BJ (cell line): ENCODE results near the gene TTC21A. TPM values are rescaled to one million over a fixed set of nuclear protein-coding genes. Genes with fewer than 3 reads are reported as not detected.

ENCODE experiments used
- CTCF ChIA-PET: fragments of 350-600 bp; formaldehyde crosslinking; extraction: SDS; loops from one replicate; lab custom pipeline; 2021; ENCODE audit warnings: antibody characterized with exemption, inconsistent platforms; lab: Yijun Ruan, JAX
- POLR2A ChIA-PET: fragments of 300-600 bp; sonication (Branson Sonifier 250); formaldehyde crosslinking; extraction: SDS; loops from one replicate; lab custom pipeline; 2021; ENCODE audit warnings: antibody characterized with exemption; lab: Charles Lee
- DNase-seq: peaks from one replicate; pipeline ENCODE4 v3.0.0-alpha.2; 2011; ENCODE audit warnings: low read depth
- H3K27me3 ChIP-seq: 2 replicates; pipeline ENCODE4 v1.6.0; 2011; ENCODE audit warnings: low read length; ENCODE audit not compliant: control insufficient read depth, insufficient read depth
- H3K36me3 ChIP-seq: 2 replicates; pipeline ENCODE4 v1.5.1; 2011; ENCODE audit warnings: low read length; ENCODE audit not compliant: control insufficient read depth, insufficient read depth
- H3K4me3 ChIP-seq: 2 replicates; pipeline ENCODE4 v1.5.1; 2011; ENCODE audit warnings: low read depth, mild to moderate bottlenecking, control low read depth, low read length
- polyA plus RNA-seq: library from polyadenylated mRNA; depleted of rRNA; stranded (reverse); fragments of >200 nt; gene quantifications from 2 replicates; pipeline ENCODE4 v1.2.3, GENCODE V29; 2011
- TF ChIP-seq, protein P1 (sequence below): IDR thresholded peaks from 2 replicates; pipeline ENCODE4 v1.5.1; 2011; ENCODE audit warnings: low read depth, mild to moderate bottlenecking, control low read depth, inconsistent platforms, low read length, moderate library complexity; ENCODE audit not compliant: insufficient read depth

Gene TTC21A
- polyA plus RNA-seq, 1 experiment = 2.3 TPM

DNA sequence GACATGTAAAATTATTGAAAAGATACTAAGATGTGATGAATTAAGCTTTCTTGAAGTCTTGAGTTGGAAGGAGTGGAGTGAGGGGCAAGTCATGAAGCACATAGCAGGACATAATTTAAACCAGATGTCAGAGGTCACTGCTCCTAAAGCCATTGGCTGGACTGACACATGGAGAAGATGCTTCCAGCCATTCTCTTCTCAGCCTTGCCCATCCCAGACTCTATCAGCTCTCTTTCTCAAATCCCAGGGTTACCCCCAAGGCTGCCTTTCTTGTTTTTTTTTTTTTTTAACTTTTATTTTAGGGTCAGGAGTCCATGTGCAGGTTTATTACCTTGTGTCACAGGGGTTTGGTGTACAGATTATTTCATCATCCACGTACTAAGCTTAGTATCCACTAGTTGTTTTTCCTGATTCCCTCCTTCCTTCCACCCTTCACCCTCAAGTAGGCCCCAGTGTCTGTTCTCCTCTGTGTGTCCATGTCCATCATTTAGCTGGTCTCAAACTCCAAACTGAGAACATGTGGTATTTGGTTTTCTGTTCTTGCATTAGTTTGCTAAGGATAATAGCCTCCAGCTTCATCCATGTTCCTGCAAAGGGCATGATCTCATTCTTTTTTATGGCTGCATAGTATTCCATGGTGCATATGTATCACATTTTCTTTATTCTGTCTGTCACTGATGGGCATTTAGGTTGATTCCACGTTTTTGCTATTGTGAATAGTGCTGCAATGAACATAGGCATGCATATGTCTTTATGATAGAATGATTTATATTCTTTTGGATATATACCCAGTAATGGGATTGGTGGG, 66.0 kb downstream of the TTC21A start:
- DNase-seq = no peak
- ChIA-PET POLR2A (no interaction called here), CTCF (interaction anchor here (1.9 kb wide), 1 partner anchor 23 kb away, joined by 4 read pairs; no protein-coding TSS in a partner anchor)
- TF ChIP-seq, protein P1, sequence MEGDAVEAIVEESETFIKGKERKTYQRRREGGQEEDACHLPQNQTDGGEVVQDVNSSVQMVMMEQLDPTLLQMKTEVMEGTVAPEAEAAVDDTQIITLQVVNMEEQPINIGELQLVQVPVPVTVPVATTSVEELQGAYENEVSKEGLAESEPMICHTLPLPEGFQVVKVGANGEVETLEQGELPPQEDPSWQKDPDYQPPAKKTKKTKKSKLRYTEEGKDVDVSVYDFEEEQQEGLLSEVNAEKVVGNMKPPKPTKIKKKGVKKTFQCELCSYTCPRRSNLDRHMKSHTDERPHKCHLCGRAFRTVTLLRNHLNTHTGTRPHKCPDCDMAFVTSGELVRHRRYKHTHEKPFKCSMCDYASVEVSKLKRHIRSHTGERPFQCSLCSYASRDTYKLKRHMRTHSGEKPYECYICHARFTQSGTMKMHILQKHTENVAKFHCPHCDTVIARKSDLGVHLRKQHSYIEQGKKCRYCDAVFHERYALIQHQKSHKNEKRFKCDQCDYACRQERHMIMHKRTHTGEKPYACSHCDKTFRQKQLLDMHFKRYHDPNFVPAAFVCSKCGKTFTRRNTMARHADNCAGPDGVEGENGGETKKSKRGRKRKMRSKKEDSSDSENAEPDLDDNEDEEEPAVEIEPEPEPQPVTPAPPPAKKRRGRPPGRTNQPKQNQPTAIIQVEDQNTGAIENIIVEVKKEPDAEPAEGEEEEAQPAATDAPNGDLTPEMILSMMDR = no peak
- no peak overlapping the region for H3K4me3 ChIP-seq
- H3K36me3 ChIP-seq = no peaks in the 10 kb centered on the region
- no peaks in the 10 kb centered on the region for H3K27me3 ChIP-seq

- H3K36me3 ChIP-seq = no peaks in the 10 kb centered on the region
- ChIA-PET CTCF (interaction anchor here (1.1 to 1.8 kb wide), 5 partner anchors 9 to 116 kb away, joined by 3 to 6 read pairs (median 5); no protein-coding TSS in a partner anchor), POLR2A (interaction anchor here (0.6 kb wide), 1 partner anchor 10 kb away, joined by 13 read pairs; no protein-coding TSS in a partner anchor)
- DNase-seq = no peak
- TF ChIP-seq, protein P1 = no peak
- H3K4me3 ChIP-seq = no peak overlapping the region
- H3K27me3 ChIP-seq = no peaks in the 10 kb centered on the region
These were observed 68.7 kb downstream of the TTC21A start for GRCh38 chr3:39176025-39176714.

DNA sequence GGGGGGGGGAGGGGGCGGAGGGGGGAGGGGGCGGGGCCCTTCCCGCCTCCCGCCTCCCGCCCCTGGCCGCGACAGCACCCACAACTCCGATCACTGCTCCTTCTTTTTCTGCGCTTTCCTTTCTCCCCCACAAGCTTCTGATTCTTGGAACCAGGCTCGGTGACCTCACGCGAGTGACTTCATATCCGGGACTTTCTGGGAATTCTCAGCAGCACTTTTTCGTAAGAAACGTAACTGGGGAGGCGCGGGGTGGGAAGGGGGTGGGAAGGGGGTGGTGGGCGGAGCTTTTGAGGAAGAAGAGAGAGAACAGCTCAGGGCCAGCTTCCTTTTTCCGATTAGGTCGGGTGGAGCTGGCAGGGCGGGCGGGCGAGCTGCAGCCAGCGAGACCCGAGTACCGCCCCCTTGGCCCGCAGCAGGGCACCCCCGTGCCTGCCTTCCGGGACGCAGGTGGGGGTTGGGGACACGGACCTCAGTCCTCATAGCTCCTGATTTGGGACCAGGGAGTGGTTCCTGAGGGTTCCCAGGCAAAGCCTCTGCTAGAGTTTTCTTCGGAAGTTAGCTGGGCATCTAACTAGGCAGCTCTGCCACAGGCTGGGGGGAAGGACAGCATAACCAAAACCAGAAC, 70.3 kb downstream of the TTC21A start:
- POLR2A ChIA-PET = interaction anchor here (0.6 to 1.9 kb wide), 6 partner anchors 10 to 672 kb away, joined by 3 to 8 read pairs (median 4); no protein-coding TSS in a partner anchor
- Histone ChIP-seq H3K4me3 (peak overlapping the region; percentile 45), H3K27me3 (no peaks in the 10 kb centered on the region), H3K36me3 (no peaks in the 10 kb centered on the region)
- CTCF ChIA-PET = interaction anchor here (0.6 to 3.6 kb wide), 10 partner anchors 12 to 1323 kb away, joined by 3 to 27 read pairs (median 3); no protein-coding TSS in a partner anchor
- TF ChIP-seq, protein P1 = no peak
- peak; percentile 71 for DNase-seq

- H3K27me3 ChIP-seq = no peaks in the 10 kb centered on the region
- TF ChIP-seq, protein P1 = no peak
- DNase-seq = no peak
- H3K36me3 ChIP-seq = no peaks in the 10 kb centered on the region
- POLR2A ChIA-PET = interaction anchor here (1.0 to 1.9 kb wide), 2 partner anchors 11 to 30 kb away, joined by 5 to 8 read pairs; no protein-coding TSS in a partner anchor
- CTCF ChIA-PET = interaction anchor here (0.6 to 3.6 kb wide), 9 partner anchors 11 to 1323 kb away, joined by 3 to 27 read pairs (median 3); no protein-coding TSS in a partner anchor
- no peak overlapping the region for H3K4me3 ChIP-seq
These were observed 71.1 kb downstream of the TTC21A start for GRCh38 chr3:39178553-39178952.
